Measurements from ENCODE around the gene C16orf46.

The C16orf46 gene

DNA sequence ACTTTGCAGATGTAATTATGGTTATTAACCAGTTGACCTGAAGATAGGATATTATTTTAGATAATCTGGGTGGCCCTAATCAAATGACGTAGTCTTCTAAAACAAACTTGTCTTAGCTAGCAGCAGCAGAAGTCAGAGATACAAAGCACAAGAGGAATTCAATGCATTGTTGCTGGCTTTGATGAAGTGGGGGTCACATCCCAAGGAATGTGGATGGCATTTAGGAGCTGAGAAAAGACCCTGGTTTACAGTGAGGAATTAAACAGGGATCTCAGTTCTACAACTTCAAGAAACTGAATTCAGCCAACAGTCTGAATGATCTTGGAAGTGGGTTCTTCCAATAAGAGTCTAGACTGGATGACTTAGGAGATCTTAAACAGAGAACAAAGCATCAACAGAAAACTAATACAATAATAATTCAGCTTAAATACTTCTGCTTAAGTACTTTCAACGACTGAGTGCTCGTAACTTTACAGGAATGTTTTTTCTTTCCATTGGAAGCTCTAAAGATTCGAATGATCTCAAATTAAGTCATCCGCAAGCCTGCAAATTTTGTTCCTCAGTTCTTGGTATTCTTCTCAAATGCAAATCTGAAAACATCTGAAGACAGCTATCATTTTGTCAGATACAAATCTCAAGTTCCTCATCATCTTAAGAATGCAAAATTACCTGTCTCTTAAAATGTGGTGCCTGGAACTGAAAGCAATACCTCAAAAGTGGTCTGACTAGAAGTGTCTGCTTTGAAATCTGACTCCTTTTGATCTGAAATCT is 3.3 kb downstream of the C16orf46 start:
- no peak for DNase-seq

DNA sequence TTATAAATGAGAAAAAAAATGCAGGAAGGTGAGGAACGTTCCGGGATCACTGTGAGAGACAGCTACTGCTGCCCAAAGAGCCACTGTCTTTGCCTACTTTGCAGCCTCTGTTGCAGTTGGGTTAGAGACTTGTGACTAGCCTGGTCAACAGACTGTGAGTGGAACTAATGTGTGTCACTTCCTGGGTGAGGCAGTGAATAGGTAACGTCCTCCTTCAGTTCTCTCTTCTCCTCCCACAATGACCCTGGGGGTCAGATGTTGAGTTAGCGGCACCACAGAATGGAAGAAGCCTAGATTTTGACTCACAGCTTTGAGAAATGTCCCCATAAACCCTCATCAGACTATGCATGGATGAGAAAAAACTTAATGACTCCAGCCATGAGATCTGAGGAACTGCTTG is 5.2 kb downstream of the C16orf46 start:
- no peak for DNase-seq

DNA sequence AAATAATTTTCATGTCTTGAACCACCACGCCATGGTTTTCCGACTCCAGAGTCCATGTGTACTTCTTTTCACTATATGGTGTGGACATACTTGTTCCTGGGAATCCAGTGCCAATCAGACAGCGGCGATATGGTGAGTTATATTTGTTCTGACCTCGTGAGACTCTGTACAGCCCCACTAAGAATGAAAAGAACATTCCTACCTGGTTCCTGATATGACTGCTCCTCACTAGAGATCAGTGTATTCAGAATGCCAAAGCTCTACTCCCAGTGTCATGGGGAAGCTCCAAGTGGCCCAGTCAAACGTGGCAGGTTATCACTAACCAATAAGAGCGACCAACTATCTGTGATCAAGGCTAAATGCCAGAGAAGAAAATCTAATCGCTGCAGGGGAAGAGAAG is 6.1 kb downstream of the C16orf46 start:
- DNase-seq = no peak

DNA sequence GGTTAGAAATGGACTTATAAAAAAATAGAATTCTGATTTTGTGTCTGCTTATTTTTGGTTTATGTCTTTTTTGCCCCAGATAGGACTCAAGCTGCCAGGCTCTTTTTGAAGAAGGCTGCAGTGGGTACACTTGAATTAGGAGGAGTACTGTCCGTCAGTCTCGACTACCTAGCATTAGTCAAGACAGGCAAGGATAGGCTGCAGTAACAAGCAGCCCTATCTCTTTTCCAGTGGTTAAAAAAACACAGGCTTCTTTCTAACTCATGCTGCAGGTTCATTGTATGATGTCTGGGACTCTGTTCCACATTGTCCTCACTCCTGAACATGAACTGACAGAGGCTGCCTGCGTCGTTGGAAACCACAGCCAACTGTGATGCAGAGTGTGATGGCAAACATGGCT is 8.0 kb downstream of the C16orf46 start:
- no peak for DNase-seq

DNA sequence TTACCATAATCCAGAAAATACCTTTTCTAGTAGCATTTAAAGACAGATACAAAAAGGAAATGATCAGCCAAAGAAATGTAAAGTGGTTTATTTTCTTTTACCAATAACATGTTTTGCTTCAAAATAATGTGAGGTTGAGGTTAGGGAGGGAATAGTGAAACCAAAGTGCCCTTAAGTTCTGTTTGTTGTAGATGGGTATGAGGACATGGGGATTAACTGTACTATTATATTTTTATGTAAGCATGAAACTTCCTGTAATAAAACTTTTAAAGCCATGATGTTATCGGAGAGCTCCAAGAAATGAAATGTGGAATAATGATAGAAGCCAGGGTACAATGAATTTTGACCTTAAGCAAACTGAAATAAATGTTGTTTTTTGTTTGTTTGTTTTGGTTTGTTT is 9.9 kb downstream of the C16orf46 start:
- DNase-seq = no peak

DNA sequence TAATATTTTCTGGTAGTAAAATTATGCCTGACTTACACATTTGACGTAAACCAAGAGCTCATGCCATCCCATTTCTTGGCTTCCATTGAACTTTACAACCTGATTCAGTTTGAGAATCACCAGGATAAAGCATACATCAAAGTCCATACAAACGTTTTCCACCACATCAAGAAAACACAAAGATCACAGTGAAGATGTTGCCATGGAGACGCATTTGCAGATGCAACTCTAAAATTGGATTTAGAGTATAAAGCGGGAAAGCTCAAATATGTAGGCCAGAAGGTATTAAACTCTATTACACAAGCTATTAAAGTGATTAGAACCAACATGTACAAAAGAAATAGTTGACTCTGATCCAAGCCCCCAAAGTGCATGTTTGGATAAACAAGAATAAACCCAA is 10.4 kb downstream of the C16orf46 start:
- no peak for DNase-seq

DNA sequence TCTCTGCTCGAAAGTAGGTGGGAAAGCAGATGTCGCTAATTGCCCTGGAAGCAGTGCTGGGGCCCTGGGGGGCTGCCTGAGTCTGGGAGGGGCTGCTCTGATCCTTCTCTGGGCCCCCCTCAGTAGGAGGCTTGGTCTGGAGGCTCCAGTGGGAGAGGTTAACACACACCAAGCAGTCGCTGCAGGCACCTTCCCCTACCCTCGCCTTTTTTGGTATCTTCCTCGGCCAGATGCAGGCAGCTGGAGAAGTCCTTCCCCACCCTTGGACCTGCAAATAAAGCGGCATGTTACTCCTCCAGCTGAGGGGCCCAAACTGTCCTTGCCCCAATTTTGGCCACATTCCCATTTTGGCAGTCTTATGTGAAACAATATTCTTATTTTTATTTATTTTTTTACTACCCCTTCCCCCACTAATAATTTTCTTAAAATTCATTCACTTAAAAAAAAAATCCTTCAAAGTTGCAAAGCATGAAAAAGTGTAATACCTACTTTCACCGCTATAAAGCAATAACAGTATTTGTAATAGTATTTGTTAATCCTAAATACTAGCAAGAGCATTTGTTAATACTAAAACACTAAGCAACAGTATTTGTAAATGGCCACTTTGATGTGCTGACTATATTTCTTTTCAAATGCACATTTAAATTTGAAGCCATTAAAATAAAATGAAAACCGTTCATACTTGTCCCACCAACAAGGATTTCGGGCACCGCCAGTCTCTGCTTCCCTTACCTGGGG is 15.0 kb downstream of the C16orf46 start:
- DNase-seq = no peak

DNA sequence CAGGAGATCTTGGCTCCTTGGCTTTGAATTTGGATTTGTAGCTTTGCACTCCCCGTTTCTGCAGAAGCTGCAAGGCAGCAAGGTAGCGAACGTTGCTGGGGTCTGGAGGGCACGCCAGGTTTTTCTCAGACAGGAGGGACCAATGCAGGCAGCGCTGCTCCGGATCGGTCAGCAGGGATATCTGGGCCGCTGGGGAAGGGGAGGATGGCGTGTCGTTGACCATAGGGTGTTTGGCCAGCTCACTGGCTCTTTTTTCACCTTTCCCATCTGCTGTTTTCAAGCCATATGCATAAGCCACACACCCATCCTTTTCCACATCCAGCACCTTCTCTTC is 15.8 kb downstream of the C16orf46 start:
- DNase-seq = no peak

DNA sequence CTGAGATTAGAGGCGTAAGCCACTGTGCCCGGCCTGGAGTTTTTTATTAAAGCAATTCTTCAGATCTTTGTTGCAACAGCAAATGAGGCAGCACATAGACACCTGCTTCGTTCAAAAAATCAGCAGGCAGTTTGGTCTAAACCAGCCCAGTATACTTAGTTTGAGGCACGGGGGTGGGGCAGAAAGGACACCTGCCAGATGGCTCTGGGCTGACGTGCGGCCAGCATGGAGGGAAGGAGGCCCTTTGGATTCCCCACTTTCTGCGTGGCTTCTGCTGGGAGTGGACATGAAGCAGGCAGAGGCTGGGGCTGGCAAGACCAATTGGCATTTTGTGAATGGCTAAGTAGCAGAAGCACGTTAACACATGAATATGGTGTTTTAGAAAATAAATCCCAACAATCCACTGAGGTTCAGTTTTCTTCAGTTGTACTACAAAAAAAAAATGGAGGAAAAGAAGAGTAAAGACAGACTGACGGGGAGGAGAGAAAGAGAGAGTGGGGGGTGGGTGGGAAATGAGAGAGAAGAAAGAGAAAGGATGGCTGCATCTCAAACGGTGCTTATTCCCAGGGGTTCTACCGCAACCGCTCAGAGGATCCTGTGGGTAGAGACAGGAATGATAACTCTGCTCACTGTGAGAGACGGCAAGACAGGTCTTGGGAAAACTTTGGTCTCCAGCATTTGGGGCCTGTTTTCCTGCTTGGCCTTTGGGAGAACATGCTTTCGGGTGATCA is 16.3 kb downstream of the C16orf46 start:
- DNase-seq = no peak

DNA sequence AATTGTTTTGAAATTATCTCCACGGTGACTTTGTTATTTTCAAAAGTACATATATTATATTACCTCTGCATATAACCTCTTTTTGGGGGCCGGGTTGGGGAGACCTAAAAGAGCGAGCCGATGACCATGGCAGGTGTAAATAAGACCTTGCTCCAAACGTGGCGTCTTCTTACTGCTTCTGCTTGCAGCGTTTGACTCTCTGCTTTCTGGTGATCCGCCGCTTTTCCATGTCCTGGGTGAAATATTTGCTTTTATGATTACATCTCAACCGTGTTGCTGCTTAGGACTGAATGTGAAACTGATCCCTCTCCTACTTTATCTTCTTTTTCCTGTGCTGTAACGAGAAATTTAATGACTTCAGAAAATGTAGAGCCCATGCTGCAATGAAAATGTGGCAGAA is 23.3 kb downstream of the C16orf46 start:
- no peak for DNase-seq

DNA sequence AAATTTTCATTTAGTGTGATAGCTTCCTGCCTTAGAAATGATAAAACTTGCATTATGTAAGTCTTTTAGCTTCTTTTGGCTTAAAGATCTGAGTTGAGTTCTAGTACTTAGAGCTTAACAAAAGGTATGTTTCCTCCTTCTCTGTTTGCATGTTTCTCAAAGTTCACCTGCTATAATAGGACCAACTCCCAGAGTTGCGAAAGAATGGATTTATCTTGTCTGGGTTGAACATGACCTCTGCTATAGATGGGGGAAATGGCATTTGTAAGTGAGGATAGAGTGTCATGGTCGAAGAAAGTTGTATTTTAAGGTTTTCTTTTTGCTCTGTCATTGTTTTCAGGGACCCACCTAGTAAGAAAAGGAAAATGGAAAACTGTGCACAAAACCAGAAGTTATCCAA is 34.2 kb downstream of the C16orf46 start:
- DNase-seq = no peak

DNA sequence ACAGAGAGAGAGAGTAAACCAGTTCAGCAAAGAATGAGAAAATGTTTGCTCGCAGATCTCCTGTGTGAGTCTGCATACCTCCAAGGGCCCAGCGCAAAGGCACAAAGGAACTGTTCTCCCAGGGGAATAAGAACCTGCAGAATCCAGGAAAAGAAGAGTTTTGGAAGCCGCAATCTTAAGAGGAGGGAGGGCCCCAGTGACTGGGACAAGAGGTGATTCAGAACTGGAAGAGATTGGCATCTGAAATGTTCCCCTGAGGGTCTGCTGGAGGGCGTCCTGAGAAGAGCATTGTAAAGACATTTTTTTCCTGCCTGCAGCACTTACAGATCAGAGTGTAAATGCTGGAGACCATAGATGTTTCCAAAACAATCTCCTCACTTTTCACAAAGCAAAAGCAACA is 35.3 kb downstream of the C16orf46 start:
- DNase-seq = no peak

DNA sequence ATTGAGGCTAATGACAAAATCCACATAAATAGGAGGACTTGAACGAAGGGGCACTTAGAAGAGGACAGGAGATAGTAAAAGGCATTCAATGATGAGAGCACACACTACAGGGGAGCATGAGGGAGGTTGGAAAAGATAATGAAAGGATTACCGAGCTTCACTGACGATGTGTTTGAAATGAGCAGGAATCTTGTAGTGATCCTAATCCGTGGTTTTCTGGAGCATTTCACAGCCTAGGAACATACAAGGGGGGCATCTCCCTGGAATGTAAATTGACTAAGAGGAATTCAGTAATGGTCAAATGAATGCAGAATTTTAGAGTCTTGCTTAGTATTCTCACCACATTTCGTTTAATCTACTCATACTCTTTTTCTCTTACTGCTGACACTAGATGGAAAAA is 36.2 kb downstream of the C16orf46 start:
- DNase-seq = no peak

DNA sequence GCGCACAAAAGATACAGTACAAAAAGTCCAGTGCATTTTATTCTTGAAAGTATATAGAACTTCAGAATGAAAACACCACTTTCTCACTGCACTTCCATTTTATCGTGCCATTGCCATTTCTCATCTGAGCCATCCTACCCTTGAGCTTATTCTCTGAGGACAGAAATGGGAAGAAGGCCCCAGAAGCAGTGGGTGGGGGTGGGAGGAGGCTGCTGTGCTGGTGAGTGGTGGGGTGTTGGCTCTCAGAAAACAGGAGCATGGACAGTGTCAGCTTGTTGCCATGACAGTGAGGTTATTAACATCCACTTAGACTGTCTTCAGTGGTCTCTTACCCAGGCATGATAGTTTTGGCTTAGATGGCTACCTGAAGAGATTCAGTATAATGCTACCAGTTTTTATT is 36.9 kb downstream of the C16orf46 start:
- DNase-seq = no peak

DNA sequence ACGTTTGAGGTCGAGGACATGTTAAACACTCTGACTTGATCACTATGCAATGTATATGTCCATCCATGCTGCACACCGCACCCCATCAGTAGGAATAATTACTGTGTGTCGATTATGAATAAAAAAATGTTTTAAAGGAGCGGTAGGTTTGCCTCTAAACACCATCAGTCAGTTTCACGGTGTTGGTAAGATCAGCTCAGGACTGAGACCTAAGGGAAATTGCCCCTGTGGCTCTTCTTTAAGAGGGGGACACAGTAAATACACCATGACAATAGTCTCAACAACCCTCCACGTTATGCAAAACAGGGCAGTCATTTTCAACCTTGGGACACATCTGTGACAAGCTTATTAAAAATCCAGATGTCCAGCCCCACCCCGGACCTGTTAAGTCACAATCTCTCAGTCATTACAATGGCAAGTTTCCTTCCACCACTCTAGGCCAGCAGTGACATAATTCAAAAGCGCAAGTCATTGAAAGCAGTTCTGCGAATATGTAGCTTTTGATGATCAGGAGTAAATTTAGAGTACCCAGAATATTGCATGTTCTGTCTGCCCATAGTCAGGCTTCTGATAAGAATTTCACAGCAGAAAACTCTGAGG is 40.2 kb downstream of the C16orf46 start:
- no peak for DNase-seq

DNA sequence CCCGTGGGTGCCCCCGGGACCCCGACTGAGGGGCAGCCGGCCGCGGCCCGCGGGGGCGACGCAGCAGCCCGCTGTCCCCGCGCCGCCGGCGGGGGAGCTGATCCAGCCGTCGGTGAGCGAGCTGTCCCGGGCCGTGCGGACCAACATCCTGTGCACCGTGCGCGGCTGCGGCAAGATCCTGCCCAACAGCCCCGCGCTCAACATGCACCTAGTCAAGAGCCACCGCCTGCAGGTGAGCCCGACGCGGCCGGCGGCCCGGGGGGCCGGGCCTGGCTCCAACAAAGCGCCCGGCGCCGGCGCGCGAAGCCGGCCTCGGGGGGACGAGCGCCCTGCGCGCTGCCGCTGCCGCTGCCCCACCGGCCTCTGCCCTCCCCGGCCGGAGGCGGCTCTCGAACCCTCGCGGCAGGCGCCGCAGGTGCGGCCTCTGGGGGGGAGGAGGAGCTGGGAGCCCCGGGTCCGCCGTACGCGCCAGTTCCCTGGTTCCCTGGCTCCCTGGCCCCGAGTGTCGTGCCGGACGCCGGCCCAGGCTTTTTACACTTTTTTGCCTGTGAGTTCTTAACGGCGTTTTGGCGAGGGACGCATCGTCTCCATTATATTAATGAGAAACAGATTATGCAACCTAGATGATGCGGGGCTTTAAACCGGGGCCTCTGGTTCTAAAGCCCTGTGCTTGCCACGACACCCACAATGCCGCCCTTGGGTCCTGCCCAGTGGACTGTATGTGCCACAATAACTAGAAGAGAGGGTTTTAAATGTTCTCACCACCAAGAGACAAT is 40.9 kb downstream of the C16orf46 start:
- no peak for DNase-seq

DNA sequence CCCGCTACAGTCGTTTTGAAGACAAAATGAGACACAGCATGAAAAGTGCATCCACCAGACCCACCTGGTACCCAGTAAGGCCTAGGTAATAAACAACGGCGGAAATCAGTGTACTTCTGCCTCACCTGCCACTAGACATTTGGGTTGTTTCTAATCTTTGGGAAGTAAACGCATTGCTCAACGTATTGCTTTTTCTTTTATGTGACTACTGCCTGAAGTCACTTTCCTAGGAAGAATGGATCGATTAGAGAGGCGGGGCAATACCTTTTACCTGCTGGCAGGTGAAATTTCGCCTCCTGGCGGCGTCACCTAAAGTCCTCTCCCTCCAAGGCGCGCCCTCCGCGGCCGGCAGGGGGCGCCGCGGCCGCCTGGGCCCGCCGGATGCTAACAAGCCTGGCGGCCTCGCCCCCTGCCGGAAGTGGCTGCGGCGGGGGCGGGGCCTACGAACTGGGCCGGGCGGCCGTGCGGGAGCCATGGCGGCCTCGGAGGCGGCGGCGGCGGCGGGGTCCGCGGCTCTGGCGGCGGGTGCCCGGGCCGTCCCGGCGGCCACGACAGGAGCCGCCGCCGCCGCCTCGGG is 41.6 kb downstream of the C16orf46 start, which contains the start of gene ATMIN:
TSS of gene ATMIN (plus strand) at position 445 of the 577 bp plus-strand sequence. CDS start at position 474, 29 bp downstream.
- DNase-seq = peak; percentile 73

DNA sequence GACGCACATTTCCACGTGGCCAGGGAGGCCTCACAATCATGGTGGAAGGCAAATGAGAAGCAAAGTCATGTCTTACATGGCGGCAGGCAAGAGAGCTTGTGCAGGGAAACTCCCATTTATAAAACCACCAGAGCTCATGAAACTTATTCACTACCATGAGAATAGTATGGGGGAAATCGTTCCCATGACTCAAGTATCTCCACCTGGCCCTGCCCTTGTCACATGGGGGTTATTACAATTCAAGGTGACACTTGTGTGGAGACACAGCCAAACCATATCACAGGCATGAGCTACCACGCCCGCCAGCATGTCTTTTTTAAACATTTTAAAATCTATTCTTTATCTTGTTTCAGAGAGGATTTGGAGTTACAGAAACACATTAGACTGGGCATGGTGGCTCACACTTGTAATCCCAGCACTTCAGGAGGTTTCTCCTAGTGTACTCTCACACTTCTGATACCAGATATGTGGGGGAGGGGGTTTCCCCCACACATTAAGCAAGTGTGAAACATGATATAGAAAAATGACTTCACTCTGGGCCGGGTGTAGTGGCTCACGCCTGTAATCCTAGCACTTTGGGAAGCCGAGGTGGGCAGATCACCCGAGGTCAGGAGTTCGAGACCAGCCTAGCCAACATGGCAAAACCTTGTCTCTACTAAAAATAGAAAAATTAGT is 47.0 kb downstream of the C16orf46 start:
- DNase-seq = no peak

DNA sequence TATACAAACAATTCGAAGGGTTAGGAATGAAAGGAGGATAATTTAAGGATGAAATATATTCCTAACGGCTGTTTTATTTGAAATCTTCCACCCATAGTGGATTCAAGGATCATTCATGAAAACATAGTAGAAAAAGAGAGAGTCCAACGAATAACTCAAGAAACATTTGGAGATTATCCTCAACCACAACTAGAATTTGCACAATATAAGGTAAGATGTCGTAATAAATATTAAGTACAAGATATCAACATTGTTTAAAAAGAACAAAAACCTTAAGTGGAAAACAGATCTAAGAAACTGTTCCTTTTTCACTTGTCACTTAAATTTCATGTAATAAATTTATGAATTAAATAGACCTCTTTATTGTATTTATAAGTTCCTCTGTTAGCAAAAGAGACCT is 50.6 kb downstream of the C16orf46 start:
- no peak for DNase-seq

DNA sequence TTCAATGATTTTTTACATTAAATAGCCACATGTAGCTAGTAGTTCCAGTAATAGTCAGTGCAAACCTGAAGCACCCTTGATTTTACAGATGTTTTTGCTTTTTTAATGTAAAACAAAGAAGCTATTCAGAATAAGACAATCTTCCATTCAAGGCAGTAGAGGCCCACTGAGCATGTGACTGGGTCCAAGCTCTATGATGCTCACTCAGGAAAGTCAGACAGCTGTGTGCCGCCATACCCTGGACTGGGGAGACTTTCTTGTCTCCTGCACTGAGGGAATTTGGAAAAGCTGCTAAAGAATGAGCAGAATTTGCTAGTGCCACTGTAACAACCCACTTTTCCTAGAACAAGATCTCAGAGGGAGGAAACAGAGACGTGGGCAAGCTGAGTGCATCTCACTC is 58.5 kb downstream of the C16orf46 start:
- no peak for DNase-seq

DNA sequence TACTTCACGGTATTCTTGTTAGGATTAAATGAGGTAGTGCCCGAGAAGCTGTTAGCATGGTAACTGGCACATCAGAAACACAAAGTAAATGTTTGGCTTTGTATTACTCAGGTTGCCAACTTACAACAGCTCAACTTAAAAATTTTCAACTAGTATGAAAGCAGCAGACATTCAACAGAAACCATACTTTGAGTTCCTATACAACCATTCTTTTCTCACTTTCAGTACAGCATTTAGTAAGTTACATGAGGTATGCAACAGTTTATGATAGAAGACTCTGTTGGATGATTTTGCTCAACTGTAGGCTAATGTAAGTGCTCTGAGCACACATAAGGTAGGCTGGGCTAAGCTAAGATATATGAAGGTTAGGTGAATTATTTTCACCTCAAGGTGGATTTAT is 62.4 kb downstream of the C16orf46 start:
- DNase-seq = no peak

DNA sequence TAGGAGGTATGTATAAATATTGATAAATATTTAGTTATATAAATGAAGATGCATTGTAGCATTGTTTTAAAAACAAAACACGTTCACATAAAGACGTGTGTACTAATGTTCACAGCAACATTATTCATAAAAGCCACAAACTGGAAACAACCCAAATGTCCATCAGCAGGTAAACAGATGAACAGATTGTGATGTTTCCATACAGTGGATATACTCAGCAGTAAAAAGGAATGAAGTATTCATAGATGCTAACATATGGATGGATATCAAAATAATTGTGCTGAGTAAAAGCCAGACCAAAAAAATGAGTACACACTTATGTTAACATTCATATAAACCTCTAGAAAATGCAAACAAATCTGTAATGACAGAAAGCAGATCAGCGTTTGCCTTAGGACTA is 64.1 kb downstream of the C16orf46 start:
- DNase-seq = no peak
